HG03571 (cell line): Measurements from ENCODE around the gene NOP14.
"Not testable (repeated sequence)": the region's sequence is repeated elsewhere in the genome, so short reads cannot be mapped to it uniquely, and the experiment has no call there.

ENCODE experiments used
- ATAC-seq: cut with Tn5 transposase; IDR thresholded peaks from one replicate; pipeline ENCODE4 v1.9.1; 2021; ENCODE audit not compliant: unreplicated experiment

The NOP14 gene

GRCh38 chr4:2943364-2944090 is 19.7 kb downstream of the NOP14 start:
- no peak for ATAC-seq

DNA sequence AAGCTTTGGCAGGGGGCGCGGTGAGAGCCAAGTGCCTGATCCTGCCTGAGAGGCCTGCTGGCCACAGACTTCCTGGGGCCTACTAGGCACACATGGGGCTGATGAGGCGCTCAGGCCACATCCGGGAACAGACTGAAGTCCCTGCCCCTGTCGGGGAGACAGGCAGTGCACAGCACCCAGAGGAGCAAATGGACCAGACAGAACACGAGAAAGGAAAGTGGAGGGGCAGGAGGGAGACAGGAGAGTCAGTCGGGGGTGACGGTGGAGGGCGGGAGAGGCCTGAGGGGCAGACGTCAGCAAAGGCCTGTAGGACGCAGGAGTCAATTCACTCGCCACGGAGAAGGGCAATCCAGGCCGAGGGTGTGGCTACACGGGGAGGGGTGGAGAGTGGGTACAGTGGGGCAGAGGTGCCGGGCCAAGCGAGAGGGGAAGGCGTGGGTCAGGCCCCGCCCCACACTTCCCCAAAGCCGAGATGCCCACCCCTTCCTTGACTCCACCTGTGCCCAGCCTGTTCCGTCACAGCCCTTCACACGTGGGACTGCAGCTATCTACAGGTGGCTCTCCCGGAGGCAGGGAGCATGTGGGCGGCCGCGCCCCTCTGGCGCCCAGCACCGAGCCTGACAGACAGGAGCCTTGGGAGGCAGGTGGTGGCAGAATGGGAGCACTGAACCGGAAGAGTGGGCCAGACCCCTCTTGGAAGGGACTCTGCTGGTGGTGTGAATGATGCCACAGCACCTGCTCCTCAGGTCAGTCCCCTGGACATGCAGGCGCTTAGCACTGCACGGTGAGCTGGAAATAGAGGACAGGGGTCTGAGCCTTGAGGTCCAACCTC is 20.5 kb downstream of the NOP14 start:
- ATAC-seq, result no peak

- no peak for ATAC-seq
These were observed 21.1 kb downstream of the NOP14 start for GRCh38 chr4:2942037-2942531.

DNA sequence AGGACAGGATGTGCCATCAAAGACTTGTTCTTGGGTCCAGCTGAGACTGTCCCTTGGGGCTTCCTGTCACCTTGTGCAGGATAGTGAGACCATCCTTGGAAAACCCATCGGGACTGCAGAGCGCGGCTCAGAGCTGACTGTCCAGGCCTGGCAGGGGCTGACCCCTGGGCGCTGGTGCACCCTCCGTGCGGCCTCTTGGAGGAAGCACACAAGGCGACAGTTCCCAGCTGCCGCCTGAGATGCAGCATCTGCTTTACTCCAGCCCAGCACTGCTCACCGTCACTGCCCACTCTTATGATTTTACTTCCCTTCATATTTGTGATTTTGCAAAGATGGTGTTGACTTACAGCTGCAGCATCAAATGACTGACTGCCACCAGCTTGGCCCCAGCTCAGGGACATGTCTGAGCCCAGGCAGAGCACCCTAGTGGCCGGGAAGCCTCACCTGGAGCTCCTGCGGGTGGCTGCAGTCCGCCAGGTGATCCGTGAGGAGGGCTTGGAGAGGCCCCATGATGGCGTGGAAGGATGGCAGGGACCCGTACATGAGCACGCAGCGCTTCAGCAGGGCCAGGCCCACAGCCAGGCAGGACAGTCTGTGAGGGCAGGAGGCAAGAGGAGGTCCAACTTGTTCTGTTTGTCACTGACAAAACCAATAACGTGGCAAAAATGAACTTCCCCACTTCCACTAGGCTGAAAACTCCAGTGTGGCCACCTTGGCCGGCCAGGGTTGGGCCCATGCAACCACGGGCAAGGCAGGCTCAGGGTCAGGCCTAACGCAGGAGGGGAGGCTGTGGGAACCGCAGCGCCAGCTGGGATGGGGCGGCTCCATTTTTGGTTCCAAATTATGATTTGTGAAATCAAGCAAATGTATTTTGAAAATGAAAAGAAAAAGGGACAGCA is 21.8 kb downstream of the NOP14 start:
- ATAC-seq, result no peak

DNA sequence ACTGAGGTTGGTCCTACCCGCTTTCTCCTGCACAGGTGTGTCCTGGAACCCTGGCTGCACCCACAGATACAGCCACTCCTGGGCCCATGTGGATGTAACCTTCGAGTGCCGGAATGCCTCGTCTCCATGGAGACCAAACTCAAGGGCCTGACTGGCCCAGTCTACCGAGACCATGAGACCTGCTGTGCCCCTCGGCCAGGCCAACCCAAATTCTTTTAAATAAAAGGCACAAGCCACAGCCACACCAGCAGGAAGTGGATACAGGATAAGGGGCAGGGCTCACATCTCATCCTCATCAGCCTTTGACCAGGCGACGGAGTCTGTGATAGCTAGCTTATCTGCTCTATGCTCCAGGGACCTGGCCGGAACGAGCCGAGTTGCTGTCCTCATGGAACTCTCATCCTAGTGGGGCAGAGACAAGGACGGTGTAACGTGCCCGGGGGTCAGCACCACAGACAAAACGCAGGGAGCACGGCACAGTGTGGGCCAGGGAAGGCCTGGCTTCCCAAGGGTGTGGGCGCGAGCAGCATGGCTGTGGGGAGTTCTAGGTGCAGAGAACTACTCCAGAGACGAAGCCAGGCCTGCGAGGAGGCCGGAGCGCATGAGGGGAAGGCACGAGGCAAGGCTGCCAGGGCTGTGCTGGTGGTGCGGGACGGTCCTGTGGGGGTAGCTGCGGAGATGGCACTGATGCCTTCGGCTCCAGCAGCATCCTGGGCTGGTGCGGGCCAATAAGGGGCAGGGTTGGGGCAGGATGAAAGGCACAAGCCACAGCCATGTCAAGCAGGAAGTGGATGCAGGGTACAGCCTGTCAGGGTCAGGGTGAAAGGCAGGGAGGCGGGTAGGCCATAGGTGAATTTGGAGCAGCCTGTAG is 22.7 kb downstream of the NOP14 start:
- ATAC-seq, result no peak

DNA sequence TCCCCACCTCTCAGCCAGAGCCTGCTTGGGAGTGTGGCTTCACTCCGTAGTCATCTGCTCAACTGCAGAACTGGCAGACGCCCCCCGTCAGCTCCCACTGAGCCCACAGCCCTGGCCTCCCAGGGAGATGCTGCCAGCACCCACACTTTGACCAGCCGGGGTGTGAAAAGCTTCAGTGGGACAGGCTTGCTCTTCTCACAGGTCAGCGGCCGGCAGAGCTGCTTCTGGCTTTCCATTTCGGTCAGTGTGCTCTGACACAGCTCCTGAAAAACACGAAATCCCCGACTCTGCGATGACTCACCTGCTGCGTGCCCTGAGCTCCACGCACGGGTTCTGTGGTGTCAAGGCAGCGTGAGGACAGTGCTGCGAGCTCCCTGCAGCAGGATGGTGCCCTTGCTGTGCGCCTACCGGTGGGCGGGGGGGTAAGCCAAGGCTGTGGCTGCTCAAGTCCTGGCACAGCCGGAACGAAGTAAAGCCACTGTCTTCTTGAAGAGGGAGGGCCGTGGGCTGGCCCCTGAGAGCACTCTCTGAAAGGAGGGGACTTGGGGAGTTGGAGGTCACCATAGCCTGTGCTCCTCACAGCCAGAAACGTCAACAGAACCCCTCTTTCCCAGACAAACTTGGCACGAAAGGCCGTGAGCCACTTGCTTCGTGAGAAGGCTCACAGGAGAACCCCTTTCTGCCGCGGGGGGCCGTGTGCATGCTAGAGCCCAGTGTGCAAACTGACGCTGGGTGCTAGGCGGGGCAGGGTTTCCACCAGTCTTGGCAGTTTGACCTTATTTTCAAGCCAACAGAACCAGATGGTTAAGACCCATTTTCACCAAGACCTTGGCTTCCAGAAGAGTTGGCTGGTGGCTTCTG is 23.6 kb downstream of the NOP14 start:
- no peak for ATAC-seq

DNA sequence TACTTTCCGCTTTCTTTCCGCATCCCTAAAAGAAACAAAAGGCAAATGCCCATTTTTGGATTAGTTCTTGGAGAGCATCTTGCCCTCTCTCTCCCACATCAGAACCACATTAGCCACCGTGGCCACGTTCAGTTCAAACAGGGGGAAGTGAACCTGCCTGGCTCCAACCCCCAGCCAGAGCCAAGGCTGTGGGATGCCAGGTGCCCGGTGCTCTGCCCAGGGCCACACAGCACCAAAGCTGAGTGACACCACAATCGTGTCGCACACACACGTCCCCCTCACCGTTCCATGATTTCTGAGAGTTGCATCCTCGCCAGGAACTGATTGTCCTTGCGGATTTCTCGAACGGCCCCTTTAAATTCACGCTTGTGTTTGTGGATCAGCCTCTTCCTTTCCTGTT is 24.3 kb downstream of the NOP14 start:
- no peak for ATAC-seq

DNA sequence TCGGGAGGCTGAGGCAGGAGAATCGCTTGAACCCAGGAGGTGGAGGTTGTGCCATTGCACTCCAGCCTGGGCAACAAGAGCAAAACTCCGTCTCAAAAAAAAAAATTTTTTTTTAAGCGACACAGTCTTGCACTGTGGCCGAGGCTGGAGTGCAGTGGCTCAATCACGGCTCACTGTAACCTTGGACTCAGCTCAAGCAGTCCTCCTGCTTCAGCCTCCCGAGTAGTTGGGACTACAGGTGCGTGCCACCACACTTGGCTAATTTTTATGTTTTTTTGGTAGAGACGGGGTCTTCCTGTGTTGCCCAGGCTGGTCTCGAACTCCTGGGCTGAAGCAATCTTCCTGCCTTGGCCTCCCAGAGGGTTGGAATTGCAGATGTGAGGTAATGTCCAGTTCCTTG is 24.8 kb downstream of the NOP14 start:
- not testable (repeated sequence) for ATAC-seq

GRCh38 chr4:2937986-2938385 is 25.2 kb downstream of the NOP14 start:
- no peak for ATAC-seq

- ATAC-seq, result no peak
These were observed 25.9 kb downstream of the NOP14 start for GRCh38 chr4:2937146-2937857.

- ATAC-seq, result no peak
These were observed 26.4 kb downstream of the NOP14 start for GRCh38 chr4:2936773-2937145.

GRCh38 chr4:2935762-2936743 is 27.2 kb downstream of the NOP14 start:
- ATAC-seq, result no peak

GRCh38 chr4:2934813-2935761 is 28.1 kb downstream of the NOP14 start:
- ATAC-seq, result peak; percentile 32

DNA sequence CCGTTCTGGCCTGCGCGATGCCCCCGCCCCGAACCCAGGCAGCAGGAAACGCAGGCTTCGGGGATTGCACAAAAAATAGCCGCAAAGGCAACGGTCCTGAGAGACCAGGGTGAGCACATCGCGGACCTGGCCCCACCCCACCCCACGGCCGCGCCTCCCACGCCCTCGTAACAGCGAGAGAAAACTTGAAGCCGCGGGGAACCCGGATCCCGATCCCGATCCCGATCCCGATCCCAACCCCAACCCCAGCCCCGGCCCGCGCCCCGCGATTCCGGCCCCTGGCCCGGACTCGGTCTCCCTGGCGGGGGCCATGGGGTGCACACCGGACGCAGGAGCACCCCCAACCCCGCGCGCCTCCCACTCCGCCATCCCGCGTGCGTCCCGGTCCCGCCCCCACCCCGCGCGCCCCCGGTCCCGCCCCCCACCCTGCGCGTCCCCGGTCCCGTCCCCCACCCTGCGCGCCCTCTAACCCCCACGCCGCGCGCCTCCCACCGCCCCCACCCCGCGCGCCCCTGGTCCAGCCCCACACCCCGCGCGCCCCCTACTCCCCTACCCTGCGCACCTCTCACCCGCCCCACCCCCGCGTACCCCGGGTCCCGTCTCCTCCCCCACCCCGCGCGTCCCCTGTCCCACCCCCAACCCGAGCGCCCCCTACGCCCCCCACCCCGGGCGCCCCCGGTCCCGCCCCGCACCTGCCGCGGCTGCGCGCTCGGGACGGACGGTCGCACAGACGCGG is 29.0 kb downstream of the NOP14 start:
- ATAC-seq, result no peak

- ATAC-seq, result no peak
These were observed 29.6 kb downstream of the NOP14 start for GRCh38 chr4:2933566-2934076.
